Measurements from ENCODE around the gene CALHM5. TPM values are rescaled to one million over a fixed set of nuclear protein-coding genes. Genes with fewer than 3 reads are reported as not detected.

The CALHM5 gene
- total RNA-seq, 1 experiment from 2014 or later: 1.1 TPM

- CTCF ChIA-PET: interaction anchor here (0.9 kb wide), 1 partner anchor 17 kb away, joined by 3 read pairs; the partner anchor contains the start of gene CALHM5
- peak overlapping the region; percentile 17 for H3K27ac Mint-ChIP-seq (ENCODE audit: unreplicated experiment)
Observed at GRCh38 chr6:116528780-116529179, 17.3 kb downstream of the CALHM5 start.

GRCh38 chr6:116529466-116530290 lies 18.2 kb downstream of the CALHM5 start:
- H3K9me3 Mint-ChIP-seq (ENCODE audit: unreplicated experiment): no peaks in the 10 kb centered on the region
- H3K27ac Mint-ChIP-seq (ENCODE audit: unreplicated experiment): peak overlapping the region; percentile 17
- ChIA-PET CTCF (interaction anchor here (0.9 to 1.6 kb wide), 3 partner anchors 18 to 242 kb away, joined by 3 to 14 read pairs (median 6); partner anchors contain the start of gene CALHM5), POLR2A (interaction anchor here (1.0 kb wide), 1 partner anchor 18 kb away, joined by 4 read pairs; the partner anchor contains the start of gene CALHM5)
- H3K4me1 Mint-ChIP-seq (ENCODE audit: low read depth, unreplicated experiment): peaks cover 37% of the 10 kb centered on the region
- H3K36me3 Mint-ChIP-seq (ENCODE audit: insufficient read depth, unreplicated experiment): peaks cover 5% of the 10 kb centered on the region
- no peaks in the 10 kb centered on the region for H3K27me3 Mint-ChIP-seq (ENCODE audit: insufficient read depth, unreplicated experiment)
- Histone ChIP-seq H3K4me1 (peaks cover 47% of the 10 kb centered on the region), H3K4me3 (ENCODE audit: low read depth, low read length) (no peak overlapping the region), H3K36me3 (ENCODE audit: control insufficient read depth, insufficient read depth, low read length) (no peaks in the 10 kb centered on the region), H3K9me3 (no peaks in the 10 kb centered on the region), H3K27me3 (replicated peaks; ENCODE audit: control insufficient read depth, insufficient read depth, low read length) (no peaks in the 10 kb centered on the region)
- no TSS peak for BruUV-seq (replicated peaks)
- peak overlapping the region; percentile 60 for H3K4me3 Mint-ChIP-seq (ENCODE audit: unreplicated experiment)
- intact Hi-C loops (cut with micrococcal nuclease; ENCODE audit: unreplicated experiment): loop anchor here (1.0 to 10.0 kb wide), 2 partner anchors 18 to 315 kb away; partner anchors contain the start of gene CALHM5
- no peak for DNase-seq
- TF ChIP-seq CTCF (IDR thresholded peaks at IDR 0.05; ENCODE audit: insufficient read depth in 1 of 2, low read depth in 1 of 2, low read length in 1 of 2, severe bottlenecking in 1 of 2, unreplicated experiment in 1 of 2): no peak

More at GRCh38 chr6:116528780-116529179, 17.3 kb downstream of the CALHM5 start:
- intact Hi-C loops (cut with micrococcal nuclease; ENCODE audit: unreplicated experiment): loop anchor here (1.0 kb wide), 1 partner anchor 17 kb away; the partner anchor contains the start of gene CALHM5
- no peak overlapping the region for H3K4me3 ChIP-seq (ENCODE audit: low read depth, low read length)
- H3K9me3 ChIP-seq: no peaks in the 10 kb centered on the region
- POLR2A ChIA-PET: no interaction called here
- H3K36me3 ChIP-seq (ENCODE audit: control insufficient read depth, insufficient read depth, low read length): no peaks in the 10 kb centered on the region
- no peaks in the 10 kb centered on the region for H3K27me3 ChIP-seq (replicated peaks; ENCODE audit: control insufficient read depth, insufficient read depth, low read length)
- H3K9me3 Mint-ChIP-seq (ENCODE audit: unreplicated experiment): no peaks in the 10 kb centered on the region
- no TSS peak for BruUV-seq (replicated peaks)
- peak overlapping the region; percentile 60 for H3K4me3 Mint-ChIP-seq (ENCODE audit: unreplicated experiment)
- peaks cover 5% of the 10 kb centered on the region for H3K36me3 Mint-ChIP-seq (ENCODE audit: insufficient read depth, unreplicated experiment)
- peaks cover 37% of the 10 kb centered on the region for H3K4me1 Mint-ChIP-seq (ENCODE audit: low read depth, unreplicated experiment)
- peak; percentile 58 to 60 for DNase-seq
- peaks cover 47% of the 10 kb centered on the region for H3K4me1 ChIP-seq
- no peak for TF ChIP-seq CTCF (IDR thresholded peaks at IDR 0.05; ENCODE audit: insufficient read depth in 1 of 2, low read depth in 1 of 2, low read length in 1 of 2, severe bottlenecking in 1 of 2, unreplicated experiment in 1 of 2)
- H3K27me3 Mint-ChIP-seq (ENCODE audit: insufficient read depth, unreplicated experiment): no peaks in the 10 kb centered on the region

GRCh38 chr6:116530436-116530835 lies 19.0 kb downstream of the CALHM5 start:
- peaks cover 49% of the 10 kb centered on the region for H3K4me1 ChIP-seq
- no peaks in the 10 kb centered on the region for H3K36me3 ChIP-seq (ENCODE audit: control insufficient read depth, insufficient read depth, low read length)
- no peak overlapping the region for H3K4me3 ChIP-seq (ENCODE audit: low read depth, low read length)
- Mint-ChIP-seq H3K9me3 (ENCODE audit: unreplicated experiment) (no peaks in the 10 kb centered on the region), H3K36me3 (ENCODE audit: insufficient read depth, unreplicated experiment) (peaks cover 5% of the 10 kb centered on the region), H3K4me1 (ENCODE audit: low read depth, unreplicated experiment) (peaks cover 37% of the 10 kb centered on the region), H3K4me3 (ENCODE audit: unreplicated experiment) (peak overlapping the region; percentile 60), H3K27me3 (ENCODE audit: insufficient read depth, unreplicated experiment) (no peaks in the 10 kb centered on the region), H3K27ac (ENCODE audit: unreplicated experiment) (no peak overlapping the region)
- TF ChIP-seq CTCF (IDR thresholded peaks at IDR 0.05; ENCODE audit: insufficient read depth in 1 of 2, low read depth in 1 of 2, low read length in 1 of 2, severe bottlenecking in 1 of 2, unreplicated experiment in 1 of 2): no peak
- BruUV-seq (replicated peaks): no TSS peak
- no peaks in the 10 kb centered on the region for H3K27me3 ChIP-seq (replicated peaks; ENCODE audit: control insufficient read depth, insufficient read depth, low read length)
- H3K9me3 ChIP-seq: no peaks in the 10 kb centered on the region
- intact Hi-C loops (cut with micrococcal nuclease; ENCODE audit: unreplicated experiment): loop anchor here (10.0 kb wide), 1 partner anchor 314 kb away; no protein-coding TSS in a partner anchor
- DNase-seq: no peak
- ChIA-PET POLR2A (interaction anchor here (1.0 kb wide), 1 partner anchor 19 kb away, joined by 4 read pairs; the partner anchor contains the start of gene CALHM5), CTCF (interaction anchor here (1.6 kb wide), 2 partner anchors 19 to 243 kb away, joined by 6 to 14 read pairs; partner anchors contain the start of gene CALHM5)
